K562 (cell line): Measurements from ENCODE around the gene LMNA. TPM values are rescaled to one million over a fixed set of nuclear protein-coding genes. Genes with fewer than 3 reads are reported as not detected.

Experiments
- CC2D1A ChIP-seq: fragments of 450-650 bp; IDR thresholded peaks from 2 replicates; pipeline ENCODE4 v1.6.1; 2017; ENCODE audit warnings: mild to moderate bottlenecking
- GTF2E2 ChIP-seq: fragments of 200-800 bp; sonication (Bioruptor generic); IDR thresholded peaks from 2 replicates; pipeline ENCODE4 v1.6.1; 2016; ENCODE audit warnings: missing genetic modification characterization, missing compliant biosample characterization
- HEY1 ChIP-seq: fragments of 250-450 bp; sonication (Bioruptor Pico); IDR thresholded peaks from 2 replicates; pipeline ENCODE4 v1.5.0; 2020; ENCODE audit warnings: mild to moderate bottlenecking, moderate library complexity, borderline replicate concordance
- HOMEZ ChIP-seq: fragments of 250-450 bp; sonication (Bioruptor Pico); IDR thresholded peaks from 2 replicates; pipeline ENCODE4 v1.4.0; 2020; ENCODE audit warnings: mild to moderate bottlenecking, moderate library complexity
- ID3 ChIP-seq, 2 experiments: fragments of 250-450 bp in 1 of 2; fragments of 450-650 bp in 1 of 2; sonication (Bioruptor Pico) in 1 of 2; IDR thresholded peaks; 2 replicates each; pipeline versions ENCODE4 v1.6.1 to v1.8.0; 2016 to 2021; ENCODE audit warnings: mild to moderate bottlenecking in 2 of 2, moderate library complexity in 2 of 2, missing compliant biosample characterization in 1 of 2, missing genetic modification characterization in 1 of 2
- KLF10 ChIP-seq: fragments of 250-450 bp; sonication (Bioruptor Pico); IDR thresholded peaks from 2 replicates; pipeline ENCODE4 v1.6.1; 2021; ENCODE audit warnings: matching md5 sums
- MAFK ChIP-seq: IDR thresholded peaks from 2 replicates; pipeline ENCODE4 v1.6.1; 2011; ENCODE audit warnings: low read length, improper control_type of control experiment
- MYC ChIP-seq, 2 experiments: fragments of 250-450 bp in 1 of 2; sonication (Bioruptor Pico) in 1 of 2; IDR thresholded peaks; 2 replicates each; pipeline versions ENCODE4 v1.5.1 to v1.6.1; 2012 to 2021; ENCODE audit warnings: low read depth in 2 of 2, borderline replicate concordance in 1 of 2, improper control_type of control experiment in 1 of 2, low read length in 1 of 2, mild to moderate bottlenecking in 1 of 2, moderate library complexity in 1 of 2
- PHB2 ChIP-seq: fragments of 450-650 bp; IDR thresholded peaks from 2 replicates; pipeline ENCODE4 v1.6.1; 2017; ENCODE audit warnings: low read depth
- RNF219 ChIP-seq: fragments of 250-450 bp; sonication (Bioruptor Pico); IDR thresholded peaks from 2 replicates; pipeline ENCODE4 v1.5.0; 2022; ENCODE audit warnings: mild to moderate bottlenecking
- SMC3 ChIP-seq: conservative IDR thresholded peaks from 2 replicates; pipeline ENCODE4 v1.6.1; 2011; ENCODE audit warnings: low read depth, low read length, improper control_type of control experiment; ENCODE audit not compliant: insufficient read depth
- TEAD4 ChIP-seq, 2 experiments: sonication (generic) in 1 of 2; formaldehyde crosslinking in 1 of 2; IDR thresholded peaks; 2 replicates each; pipeline versions ENCODE4 v1.6.1 to v1.8.0; 2012 to 2022; ENCODE audit warnings: borderline replicate concordance in 1 of 2, inconsistent platforms in 1 of 2, low read length in 1 of 2, mild to moderate bottlenecking in 1 of 2, missing genetic modification reagents in 1 of 2
- TFAP4 ChIP-seq: sonication (generic); formaldehyde crosslinking; IDR thresholded peaks from 2 replicates; pipeline ENCODE4 v1.8.0; 2022; ENCODE audit warnings: missing genetic modification reagents, mild to moderate bottlenecking, moderate library complexity, borderline replicate concordance
- ZNF384 ChIP-seq: IDR thresholded peaks from 2 replicates; pipeline ENCODE4 v1.6.1; 2012; ENCODE audit warnings: low read depth, low read length, improper control_type of control experiment
- polyA plus RNA-seq, 8 experiments: library from polyadenylated mRNA; depleted of rRNA in 4 of 8; stranded (reverse) in 5 of 8; unstranded in 3 of 8; fragments of >200 nt; fragmentation: Nextera tagmentation in 2 of 8; fragmentation: Illumina TruSeq in 1 of 8; extraction: Ambion mirVana in 2 of 8; extraction: Trizol in 1 of 8; gene quantifications; 2 replicates each; pipeline versions ENCODE4 v1.2.1 to v1.2.3, GENCODE V29; 2011 to 2014; ENCODE audit warnings: inconsistent platforms in 1 of 8, missing spikeins in 1 of 8
- total RNA-seq, 7 experiments: library from RNA; depleted of rRNA in 6 of 7; stranded (reverse); fragments of >200 nt in 6 of 7; fragmentation: Illumina TruSeq in 2 of 7; extraction: Trizol in 2 of 7; gene quantifications; 2 replicates each; pipeline versions ENCODE4 v1.2.1 to v1.2.3, GENCODE V29; 2011 to 2021; ENCODE audit warnings: low replicate concordance in 1 of 7

LMNA gene
- total and polyA plus RNA-seq, 9 of the 15 experiments (the other 6 are each of a cell fraction or from before 2014, with no cell fraction given) = 1.00 to 347 (median 88.2) TPM

- TF ChIP-seq TFAP4 (CRISPR knock-in tag) = 0 out of 2 replicates have a peak, but pooled peaks have one; percentile 20
- TF ChIP-seq MYC (IDR thresholded peaks at IDR 0.05; ENCODE audit: low read depth, low read length) = peak; percentile 43; the same call in 1 of the 2 replicates
- TF ChIP-seq MYC (CRISPR knock-in tag; IDR thresholded peaks at IDR 0.05; ENCODE audit: borderline replicate concordance, low read depth) = no peak
- peak; percentile 86 for TF ChIP-seq SMC3
- TF ChIP-seq CC2D1A = peak; percentile 74; the same call in 1 of the 2 replicates
- TF ChIP-seq KLF10 (CRISPR knock-in tag) = no peak
- TF ChIP-seq GTF2E2 (tag) = no peak
- TF ChIP-seq HOMEZ (CRISPR knock-in tag) = no peak
- 0 out of 2 replicates have a peak, but pooled peaks have one; percentile 3 for TF ChIP-seq MAFK
- TF ChIP-seq TEAD4 (IDR thresholded peaks at IDR 0.05; ENCODE audit: low read length) = peak; percentile 46; the same call in 1 of the 2 replicates
- TF ChIP-seq TEAD4 (CRISPR knock-in tag; IDR thresholded peaks at IDR 0.05; ENCODE audit: borderline replicate concordance) = no peak
- TF ChIP-seq ID3 (CRISPR knock-in tag; IDR thresholded peaks at IDR 0.05) = no peak
- TF ChIP-seq ID3 (tag; IDR thresholded peaks at IDR 0.05) = no peak
- no peak for TF ChIP-seq RNF219
- TF ChIP-seq PHB2 = no peak
- TF ChIP-seq HEY1 (CRISPR knock-in tag) = no peak
- TF ChIP-seq ZNF384 = peak; percentile 34; the same call in 1 of the 2 replicates
Observed at GRCh38 chr1:156146020-156146768, 31.7 kb downstream of the LMNA start (continued).
